HUES48 (cell line): ENCODE data around the gene FAT2.

ENCODE experiments used
- H3K27ac ChIP-seq: one replicate; pipeline ENCODE4 v1.7.0; 2013; ENCODE audit warnings: low read depth, low read length, inconsistent platforms
- H3K27me3 ChIP-seq: 2 replicates; pipeline ENCODE4 v1.6.1; 2013; ENCODE audit warnings: mild to moderate bottlenecking, low read length; ENCODE audit not compliant: control insufficient read depth, insufficient read depth
- H3K36me3 ChIP-seq: 2 replicates; pipeline ENCODE4 v1.6.1; 2013; ENCODE audit warnings: low read length; ENCODE audit not compliant: control insufficient read depth, insufficient read depth
- H3K4me1 ChIP-seq: 2 replicates; pipeline ENCODE4 v1.6.1; 2013; ENCODE audit warnings: mild to moderate bottlenecking, low read length; ENCODE audit not compliant: control insufficient read depth, insufficient read depth
- H3K4me3 ChIP-seq: 2 replicates; pipeline ENCODE4 v1.5.1; 2013; ENCODE audit warnings: mild to moderate bottlenecking, low read depth, low read length
- H3K9ac ChIP-seq: 2 replicates; pipeline ENCODE4 v1.6.1; 2013; ENCODE audit warnings: mild to moderate bottlenecking, low read depth, low read length, moderate library complexity
- H3K9me3 ChIP-seq: 2 replicates; pipeline ENCODE4 v1.6.1; 2013; ENCODE audit warnings: low read length; ENCODE audit not compliant: control insufficient read depth, insufficient read depth

FAT2 gene

DNA sequence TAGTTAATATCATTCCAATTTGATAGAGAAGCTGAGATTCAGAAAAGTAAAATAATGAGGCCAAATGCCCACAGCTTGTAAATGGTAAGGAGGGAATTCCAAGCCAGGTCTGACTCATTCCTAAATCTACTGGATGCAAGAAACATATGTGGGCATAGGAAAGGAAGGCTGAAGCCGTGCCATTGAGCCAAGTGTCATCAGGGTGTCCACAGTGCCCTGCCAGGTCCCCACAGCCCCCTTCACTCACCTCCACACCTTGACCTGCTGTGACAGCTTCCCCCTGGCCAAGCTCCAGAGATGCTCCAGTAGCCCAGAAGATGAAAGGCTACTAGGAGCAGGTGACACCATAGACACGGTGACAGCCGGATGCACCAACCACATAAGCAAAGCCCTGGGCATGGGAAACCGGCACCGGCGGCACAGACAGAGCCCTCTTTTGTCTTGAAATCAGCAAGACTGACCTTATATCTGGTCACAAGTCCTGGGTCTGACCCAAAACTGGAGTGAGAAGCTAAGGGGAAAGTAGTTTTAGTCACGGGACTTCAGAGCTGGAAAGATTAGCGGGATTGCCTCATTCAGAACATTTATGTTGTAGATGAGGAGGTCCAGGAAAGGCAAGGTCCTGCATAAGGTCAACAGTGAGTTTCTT is 20.1 kb upstream of the FAT2 start:
- Histone ChIP-seq H3K9me3 (no peaks in the 10 kb centered on the region), H3K4me3 (no peak overlapping the region), H3K36me3 (no peaks in the 10 kb centered on the region), H3K9ac (no peak overlapping the region), H3K27ac (no peak overlapping the region), H3K27me3 (no peaks in the 10 kb centered on the region; the same call in 1 of the 2 replicates), H3K4me1 (no peaks in the 10 kb centered on the region; the same call in 1 of the 2 replicates)

DNA sequence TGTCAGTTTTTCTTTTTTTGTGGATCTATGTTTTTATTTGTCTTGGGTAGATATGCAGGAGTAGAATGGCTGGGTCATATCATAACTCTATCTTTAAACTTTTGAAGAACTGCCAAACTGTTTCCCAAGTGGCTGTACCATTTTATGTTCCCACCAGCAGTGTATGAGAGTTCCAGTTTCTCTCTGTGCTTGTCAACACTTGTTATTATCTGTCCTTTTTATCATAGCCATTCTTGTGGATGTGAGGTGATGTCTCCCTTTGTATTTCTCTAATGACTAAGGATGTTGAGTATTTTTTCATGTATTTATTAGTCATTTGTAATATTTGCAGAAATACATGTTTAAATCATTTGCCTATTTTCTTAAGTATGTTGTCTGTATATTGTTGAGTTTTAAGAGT is 17.4 kb upstream of the FAT2 start:
- no peaks in the 10 kb centered on the region for H3K4me1 ChIP-seq
- H3K27me3 ChIP-seq: no peaks in the 10 kb centered on the region; the same call in 1 of the 2 replicates
- H3K9me3 ChIP-seq: no peaks in the 10 kb centered on the region
- H3K4me3 ChIP-seq: no peak overlapping the region
- no peak overlapping the region for H3K27ac ChIP-seq
- H3K9ac ChIP-seq: no peak overlapping the region
- H3K36me3 ChIP-seq: no peaks in the 10 kb centered on the region

DNA sequence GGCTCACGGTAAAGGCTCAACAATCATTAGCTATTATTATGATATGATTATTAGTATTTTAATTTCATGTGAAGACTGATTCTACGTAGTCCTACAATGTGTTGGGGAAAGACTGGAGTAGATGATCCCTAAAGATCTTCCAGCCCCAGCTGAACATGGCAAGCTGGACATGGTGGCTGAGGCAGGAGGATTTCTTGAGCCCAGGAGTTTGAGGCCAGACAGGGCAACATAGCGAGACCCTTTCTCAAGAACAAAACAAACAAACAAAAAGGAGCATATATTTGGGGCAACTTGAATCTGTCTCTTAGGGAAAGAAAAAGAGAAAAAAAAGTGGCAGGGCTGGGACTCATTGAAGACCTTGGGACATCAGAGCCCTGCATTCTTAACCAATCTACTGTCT is 16.2 kb upstream of the FAT2 start:
- Histone ChIP-seq H3K36me3 (no peaks in the 10 kb centered on the region), H3K9me3 (no peaks in the 10 kb centered on the region), H3K9ac (no peak overlapping the region), H3K27me3 (no peaks in the 10 kb centered on the region), H3K27ac (no peak overlapping the region), H3K4me1 (no peaks in the 10 kb centered on the region), H3K4me3 (no peak overlapping the region)

DNA sequence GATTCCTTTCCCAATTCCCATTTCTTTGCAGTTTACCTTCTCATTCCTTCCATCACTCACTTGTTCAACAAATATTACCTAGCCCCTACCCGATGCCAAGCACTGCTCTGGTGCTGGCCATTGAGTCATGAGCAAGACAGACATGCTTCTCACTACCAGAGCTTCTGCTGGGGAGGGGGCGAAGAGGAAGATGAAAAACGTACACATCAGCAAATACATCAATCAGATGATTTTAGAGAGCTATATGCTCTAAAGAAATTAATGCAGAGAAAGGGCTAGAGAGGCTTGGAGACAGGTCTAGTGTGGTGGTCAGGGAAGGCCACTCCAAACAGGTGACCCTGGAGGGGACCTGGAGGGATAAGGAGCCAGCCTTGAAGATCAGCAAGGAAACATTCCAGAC is 14.4 kb upstream of the FAT2 start:
- H3K4me1 ChIP-seq: 0 out of 2 replicates have a peak, but pooled peaks cover 4% of the 10 kb centered on the region
- H3K27me3 ChIP-seq: no peaks in the 10 kb centered on the region
- no peaks in the 10 kb centered on the region for H3K36me3 ChIP-seq
- H3K4me3 ChIP-seq: no peak overlapping the region
- no peaks in the 10 kb centered on the region for H3K9me3 ChIP-seq
- no peak overlapping the region for H3K9ac ChIP-seq
- no peak overlapping the region for H3K27ac ChIP-seq

DNA sequence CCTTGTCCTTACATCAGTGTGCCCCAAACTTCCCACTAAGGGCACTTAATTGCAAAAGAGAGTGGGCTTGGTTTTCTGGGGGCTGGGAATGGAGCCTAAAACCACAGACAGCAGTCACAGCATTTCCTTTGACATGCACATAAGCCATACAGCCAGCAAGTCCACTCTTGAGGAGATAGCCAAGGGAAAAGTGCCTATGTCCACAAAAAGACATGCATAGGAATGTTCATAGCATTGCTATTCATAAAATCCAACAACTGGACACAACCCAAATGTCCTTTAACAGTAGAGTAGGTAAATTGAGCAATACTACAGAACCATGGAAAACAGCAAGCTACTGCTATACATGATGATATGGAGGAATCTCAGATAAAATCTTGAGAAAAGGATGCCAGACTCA is 11.7 kb upstream of the FAT2 start:
- Histone ChIP-seq H3K27ac (no peak overlapping the region), H3K4me1 (peaks cover 8% of the 10 kb centered on the region), H3K27me3 (no peaks in the 10 kb centered on the region), H3K9ac (no peak overlapping the region), H3K36me3 (no peaks in the 10 kb centered on the region), H3K9me3 (no peaks in the 10 kb centered on the region), H3K4me3 (no peak overlapping the region)

DNA sequence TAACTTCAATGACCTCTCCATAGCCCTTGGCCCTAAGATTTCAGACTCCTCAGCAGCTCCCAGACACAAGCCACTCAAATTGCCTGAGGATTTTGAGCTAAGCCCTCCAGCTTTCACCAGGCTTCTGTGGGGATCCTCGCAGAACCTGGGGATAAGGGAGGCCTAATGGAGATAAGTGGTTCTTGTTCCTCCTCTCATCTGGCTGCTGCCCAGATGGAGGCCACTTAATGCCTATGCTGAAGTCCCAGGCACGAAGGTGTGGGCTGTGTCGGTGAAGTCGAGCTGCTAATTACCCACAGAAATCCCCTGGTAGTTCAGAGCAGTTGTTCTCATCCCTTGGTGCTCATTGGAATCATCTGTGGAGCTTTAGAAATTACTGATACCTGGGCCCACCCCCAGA is 10.3 kb upstream of the FAT2 start:
- H3K27ac ChIP-seq: no peak overlapping the region
- peaks cover 19% of the 10 kb centered on the region for H3K4me1 ChIP-seq
- H3K4me3 ChIP-seq: no peak overlapping the region
- H3K27me3 ChIP-seq: no peaks in the 10 kb centered on the region
- no peaks in the 10 kb centered on the region for H3K36me3 ChIP-seq
- no peaks in the 10 kb centered on the region for H3K9me3 ChIP-seq
- no peak overlapping the region for H3K9ac ChIP-seq

DNA sequence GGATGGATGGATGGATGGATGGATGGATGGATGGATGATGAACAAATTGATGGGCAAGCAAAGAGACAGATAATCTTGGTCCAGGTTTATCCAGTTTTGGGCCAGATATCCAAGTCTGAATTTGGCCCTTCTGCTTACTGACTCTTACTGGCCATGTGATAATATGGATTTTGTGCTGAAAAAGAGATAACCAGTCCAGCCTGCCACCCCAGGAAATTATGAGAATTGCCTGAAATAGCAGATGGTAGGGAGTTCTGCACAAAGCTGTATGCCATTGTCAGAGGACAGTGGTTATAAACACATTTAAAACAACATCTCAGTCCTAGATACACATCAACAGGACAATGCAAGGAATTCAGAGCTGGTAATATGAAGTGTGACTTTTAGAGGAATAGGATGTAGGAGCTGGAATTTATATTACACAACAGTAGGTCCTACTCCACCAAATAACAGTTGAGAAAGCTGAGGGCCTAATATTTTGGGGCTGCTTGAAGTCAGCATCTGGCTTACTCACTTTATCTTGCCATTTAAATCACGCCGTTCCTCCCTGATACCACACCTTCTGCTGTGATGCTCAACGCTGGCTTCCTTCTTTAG is 9.0 kb upstream of the FAT2 start:
- Histone ChIP-seq H3K27ac (no peak overlapping the region), H3K27me3 (no peaks in the 10 kb centered on the region), H3K9me3 (no peaks in the 10 kb centered on the region), H3K4me1 (peaks cover 19% of the 10 kb centered on the region), H3K36me3 (no peaks in the 10 kb centered on the region), H3K9ac (no peak overlapping the region), H3K4me3 (no peak overlapping the region)

DNA sequence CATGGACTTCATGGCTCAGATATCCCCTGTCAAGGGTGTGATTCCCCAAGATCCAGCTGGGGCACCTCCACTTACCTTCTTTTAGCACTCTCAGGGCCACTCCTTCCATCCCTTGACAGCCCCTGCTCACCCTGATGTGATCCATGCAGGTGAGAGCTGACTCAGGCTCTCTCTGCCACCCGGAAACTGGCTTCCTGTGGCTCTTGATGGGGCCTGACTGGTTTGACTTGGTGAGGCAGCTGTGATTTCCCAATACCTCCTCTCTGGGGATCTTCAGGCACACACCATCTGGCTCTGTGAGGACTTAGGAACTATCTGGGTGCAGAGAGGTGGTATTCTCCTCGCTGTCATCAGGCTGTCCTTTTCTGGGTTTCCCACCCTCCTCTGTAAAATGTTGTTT is 7.9 kb upstream of the FAT2 start:
- no peak overlapping the region for H3K9ac ChIP-seq
- H3K4me1 ChIP-seq: peaks cover 19% of the 10 kb centered on the region
- H3K27me3 ChIP-seq: no peaks in the 10 kb centered on the region
- no peak overlapping the region for H3K4me3 ChIP-seq
- H3K27ac ChIP-seq: no peak overlapping the region
- H3K36me3 ChIP-seq: no peaks in the 10 kb centered on the region
- H3K9me3 ChIP-seq: no peaks in the 10 kb centered on the region

DNA sequence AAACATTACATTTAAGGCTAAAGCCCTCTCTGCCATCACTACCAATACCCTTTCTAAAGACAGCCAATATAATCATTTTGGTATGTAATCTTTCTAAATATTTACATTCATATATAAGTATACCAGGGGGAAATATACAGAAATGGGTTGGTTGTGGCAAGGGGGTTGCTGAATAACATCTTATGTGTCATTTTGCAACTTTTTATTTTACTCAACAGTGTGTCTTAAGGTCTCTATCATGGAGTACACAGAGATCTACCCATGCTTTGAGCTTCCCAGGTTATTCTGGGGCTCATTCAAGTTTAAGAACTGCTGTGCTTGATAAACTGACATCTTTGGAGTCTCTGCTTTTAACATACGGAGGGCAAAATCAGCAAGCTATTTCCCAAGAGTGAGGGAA is 7.4 kb upstream of the FAT2 start:
- no peaks in the 10 kb centered on the region for H3K9me3 ChIP-seq
- H3K4me1 ChIP-seq: peaks cover 19% of the 10 kb centered on the region

DNA sequence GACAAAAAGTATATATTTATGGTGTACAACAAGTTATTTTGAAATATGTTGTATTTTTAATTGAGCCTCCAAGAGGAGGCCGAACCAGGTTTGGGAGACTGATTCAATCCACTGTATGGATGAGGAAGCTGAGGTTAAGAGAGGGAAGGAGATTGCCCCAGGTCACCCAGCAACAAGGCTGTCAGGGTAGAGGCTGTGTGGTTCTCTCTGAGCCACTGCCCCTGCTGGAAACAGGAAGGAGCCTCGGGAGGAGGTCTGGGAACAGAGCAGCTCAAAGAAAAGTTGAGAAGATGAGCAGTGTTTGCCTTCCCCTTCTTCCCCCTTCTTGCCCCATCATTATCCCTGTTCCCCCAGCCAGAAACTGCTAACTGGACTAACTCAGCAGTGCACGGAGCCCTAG is 6.6 kb upstream of the FAT2 start:
- H3K4me1 ChIP-seq: peaks cover 19% of the 10 kb centered on the region
- H3K27ac ChIP-seq: no peak overlapping the region
- H3K4me3 ChIP-seq: no peak overlapping the region
- H3K9me3 ChIP-seq: no peaks in the 10 kb centered on the region
- H3K27me3 ChIP-seq: no peaks in the 10 kb centered on the region
- H3K9ac ChIP-seq: no peak overlapping the region
- H3K36me3 ChIP-seq: no peaks in the 10 kb centered on the region

More for the DNA sequence above, 7.4 kb upstream of the FAT2 start:
- H3K27ac ChIP-seq: no peak overlapping the region
- no peaks in the 10 kb centered on the region for H3K36me3 ChIP-seq
- no peaks in the 10 kb centered on the region for H3K27me3 ChIP-seq
- no peak overlapping the region for H3K9ac ChIP-seq
- no peak overlapping the region for H3K4me3 ChIP-seq

DNA sequence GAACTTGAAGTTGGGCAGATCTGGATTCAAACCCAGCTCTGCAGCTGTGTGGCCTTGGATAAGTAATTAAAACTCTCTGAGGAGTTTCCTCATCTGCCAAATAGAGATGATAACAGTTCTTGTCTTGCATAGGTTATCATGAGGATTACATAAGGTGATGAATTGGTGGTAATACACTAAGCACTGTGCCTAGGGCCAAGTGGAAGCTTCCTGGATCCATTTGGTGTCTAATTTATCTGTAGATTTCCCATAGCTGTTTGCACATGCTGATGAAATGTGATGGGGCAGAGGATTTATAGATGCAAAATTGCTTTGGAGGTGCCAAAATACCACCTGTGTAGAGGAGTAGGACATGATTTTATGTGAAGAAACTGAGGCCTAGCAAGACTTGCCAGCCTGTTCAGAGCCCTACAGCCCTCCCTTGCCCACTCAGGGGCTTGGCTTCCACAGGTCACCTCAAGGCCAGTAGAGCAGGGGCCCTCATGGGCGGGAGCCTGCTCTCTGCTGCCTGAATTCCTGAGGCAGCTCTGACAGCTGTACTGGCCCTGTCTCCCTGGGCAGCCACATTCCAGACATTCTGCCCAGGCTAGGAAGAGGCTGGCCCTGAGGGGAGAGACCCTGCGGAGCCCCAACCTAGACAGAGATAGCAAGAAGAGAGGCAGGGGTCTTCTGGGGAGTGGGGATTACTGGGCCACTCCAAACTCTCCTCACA is 5.9 kb upstream of the FAT2 start:
- Histone ChIP-seq H3K4me3 (no peak overlapping the region), H3K9ac (no peak overlapping the region), H3K27me3 (no peaks in the 10 kb centered on the region), H3K4me1 (peaks cover 19% of the 10 kb centered on the region), H3K36me3 (no peaks in the 10 kb centered on the region), H3K9me3 (no peaks in the 10 kb centered on the region), H3K27ac (no peak overlapping the region)
